GM19438 (cell line): Measurements from ENCODE around the gene HSD17B1.
A peak's percentile ranks its signal among the peaks of the same experiment; 100 is the strongest.
"Not testable (repeated sequence)": the region's sequence is repeated elsewhere in the genome, so short reads cannot be mapped to it uniquely, and the experiment has no call there.

Experiments
- ATAC-seq: cut with Tn5 transposase; IDR thresholded peaks from one replicate; pipeline ENCODE4 v1.9.1; 2021; ENCODE audit warnings: low read depth; ENCODE audit not compliant: unreplicated experiment

Gene HSD17B1

DNA sequence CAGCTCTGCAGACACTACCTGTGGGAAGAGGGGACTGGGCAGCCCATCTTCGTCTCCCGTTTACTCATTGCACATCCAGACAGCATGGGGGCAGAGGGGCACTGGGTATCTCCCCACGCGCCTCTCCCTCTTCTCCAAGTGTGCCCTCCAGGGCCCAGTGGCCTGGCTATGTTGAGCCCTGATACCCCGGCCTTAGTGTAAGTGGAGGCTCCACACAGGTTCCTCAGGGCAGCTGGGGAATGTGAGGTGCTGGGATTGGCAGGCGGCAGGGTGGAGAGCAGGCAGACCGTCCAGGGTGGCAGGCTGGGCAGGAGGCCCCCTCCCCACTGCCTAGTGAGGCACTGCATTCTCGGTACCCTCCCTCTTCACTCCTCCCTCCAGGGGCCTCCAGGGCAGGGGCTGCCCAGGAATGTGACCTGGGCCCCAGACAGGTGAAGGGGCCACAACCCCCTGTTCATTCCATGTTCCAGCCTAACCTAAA lies 29.9 kb upstream of the HSD17B1 start:
- ATAC-seq, result no peak

DNA sequence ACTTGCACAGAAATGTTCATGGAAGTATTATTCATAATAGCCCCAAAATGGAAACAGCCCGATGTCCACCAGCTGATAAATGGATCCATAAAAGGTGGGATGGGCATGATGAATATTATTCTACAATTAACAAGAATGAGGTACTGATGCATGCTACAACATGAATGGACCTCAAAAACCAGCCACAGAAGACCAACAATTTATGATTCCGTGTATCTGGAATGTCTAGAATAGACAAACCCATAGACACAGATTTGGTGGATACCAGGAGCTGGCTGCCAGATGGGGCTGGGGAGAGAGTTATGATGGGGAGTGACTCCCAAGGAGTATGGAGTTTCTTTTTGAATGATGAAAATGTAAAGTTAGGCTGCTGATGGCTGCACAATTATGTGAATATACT lies 27.5 kb upstream of the HSD17B1 start:
- no peak for ATAC-seq

DNA sequence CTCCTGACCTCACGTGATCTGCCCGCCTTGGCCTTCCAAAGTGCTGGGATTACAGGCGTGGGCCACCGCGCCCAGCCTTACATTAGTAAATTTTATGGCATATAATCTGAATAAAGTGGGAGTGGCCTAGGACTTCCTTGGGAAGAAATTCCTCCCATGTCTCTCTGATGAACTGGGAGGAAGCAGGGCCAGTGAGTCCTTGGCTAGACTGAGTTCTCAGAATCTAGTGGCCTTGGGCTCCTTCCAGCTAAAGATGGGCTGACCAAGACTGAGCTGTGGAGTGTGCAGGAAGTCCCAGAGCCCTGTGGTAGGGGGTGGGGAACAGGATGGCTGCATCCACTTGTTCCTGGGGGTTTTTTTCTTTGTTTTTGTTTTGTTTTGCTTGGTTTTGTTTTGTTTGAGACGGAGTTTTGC lies 26.7 kb upstream of the HSD17B1 start:
- ATAC-seq, result no peak

DNA sequence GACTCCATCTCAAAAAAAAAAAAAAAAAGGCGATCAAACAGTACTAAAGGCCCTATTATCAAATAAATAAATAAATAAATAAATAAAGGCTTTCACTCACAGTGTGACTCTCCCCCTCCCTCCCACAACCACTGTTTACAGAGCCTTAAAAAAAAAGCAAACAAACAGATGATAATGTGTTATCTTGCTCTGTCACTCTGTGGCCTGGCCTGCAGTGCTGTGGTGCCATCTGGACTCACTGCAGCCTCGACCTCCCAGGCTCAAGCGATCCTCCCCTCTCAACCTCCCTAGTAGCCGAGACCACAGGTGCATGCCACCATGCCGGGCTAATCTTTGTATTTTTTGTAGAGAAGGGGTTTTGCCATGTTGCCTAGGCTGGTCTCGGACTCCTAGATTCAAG lies 24.8 kb upstream of the HSD17B1 start:
- no peak for ATAC-seq

DNA sequence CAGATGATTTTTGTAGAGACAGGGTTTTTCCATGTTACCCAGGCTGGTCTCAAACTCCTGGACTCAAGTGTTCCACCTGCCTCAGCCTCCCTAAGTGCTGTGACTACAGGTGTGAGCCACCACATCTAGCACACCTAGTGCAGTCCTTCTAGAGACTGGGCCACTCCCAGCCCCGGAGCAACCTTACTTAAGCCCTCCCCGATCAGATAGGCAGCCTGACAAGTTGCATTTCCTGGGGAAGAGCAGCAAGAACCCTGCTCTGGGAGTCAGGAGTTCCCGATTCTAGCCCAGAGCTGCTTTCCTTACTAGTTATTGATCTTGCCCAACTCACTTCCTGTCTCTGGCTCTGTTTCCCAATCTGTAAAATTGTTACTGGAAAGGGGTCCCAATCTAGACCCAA lies 23.7 kb upstream of the HSD17B1 start:
- no peak for ATAC-seq

DNA sequence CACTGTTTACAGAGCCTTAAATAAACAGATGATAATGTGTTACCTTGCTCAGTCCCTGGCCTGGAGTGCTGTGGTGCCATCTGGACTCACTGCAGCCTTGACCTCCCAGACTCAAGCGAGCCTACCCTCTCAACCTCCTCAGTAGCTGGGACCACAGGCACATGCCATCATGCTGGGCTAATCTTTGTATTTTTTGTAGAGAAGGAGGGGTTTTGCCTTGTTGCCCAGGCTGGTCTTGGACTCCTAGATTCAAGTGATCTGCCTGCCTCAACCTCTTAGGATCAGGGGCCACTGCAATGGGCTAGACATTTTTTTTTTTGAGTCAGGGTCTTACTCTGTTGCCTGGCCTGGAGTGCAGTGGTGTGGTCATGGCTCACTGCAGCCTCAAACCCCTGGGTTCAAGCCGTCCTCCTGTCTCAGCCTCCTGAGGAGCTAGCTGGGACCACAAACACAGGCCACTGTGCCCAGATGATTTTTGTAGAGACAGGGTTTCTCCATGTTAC lies 21.7 kb upstream of the HSD17B1 start:
- no peak for ATAC-seq

DNA sequence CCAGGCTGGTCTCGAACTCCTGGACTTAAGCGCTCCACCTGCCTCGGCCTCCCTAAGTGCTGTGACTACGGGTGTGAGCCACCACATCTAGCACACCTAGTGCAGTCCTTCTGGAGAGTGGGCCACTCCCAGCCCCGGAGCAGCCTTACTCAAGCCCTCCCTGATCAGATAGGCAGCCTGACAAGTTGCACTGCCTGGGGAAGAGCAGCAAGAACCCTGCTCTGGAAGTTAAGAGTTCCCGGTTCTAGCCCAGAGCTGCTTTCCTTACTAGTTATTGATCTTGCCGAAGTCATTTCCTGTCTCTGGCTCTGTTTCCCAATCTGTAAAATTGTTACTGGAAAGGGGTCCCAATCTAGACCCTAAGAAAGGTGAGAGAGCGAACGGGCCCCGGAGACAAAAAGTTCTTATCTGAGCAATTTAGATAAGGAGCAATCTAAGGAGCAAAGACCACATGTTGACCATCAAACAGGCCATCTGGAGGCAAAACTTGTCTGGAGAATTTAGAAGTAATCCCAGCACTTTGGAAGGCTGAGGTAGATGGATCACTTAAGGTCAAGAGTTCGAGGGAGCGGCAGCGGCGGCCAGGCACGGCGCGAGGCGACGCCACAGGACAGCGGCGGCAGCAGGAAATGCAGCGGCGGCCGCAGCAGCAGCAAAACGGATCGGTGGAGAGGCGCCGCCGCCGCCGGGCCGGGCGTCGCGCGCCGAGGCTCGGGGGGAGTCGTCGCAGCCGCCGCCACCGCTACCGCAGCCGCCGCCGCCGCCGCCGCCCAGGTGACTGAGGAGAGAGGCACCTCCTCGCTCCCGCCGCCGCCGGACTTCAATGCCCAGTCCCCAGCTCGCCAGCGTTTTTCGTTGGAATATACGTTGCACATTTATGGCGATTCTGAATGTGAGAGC lies 21.0 kb upstream of the HSD17B1 start:
- ATAC-seq, result no peak

DNA sequence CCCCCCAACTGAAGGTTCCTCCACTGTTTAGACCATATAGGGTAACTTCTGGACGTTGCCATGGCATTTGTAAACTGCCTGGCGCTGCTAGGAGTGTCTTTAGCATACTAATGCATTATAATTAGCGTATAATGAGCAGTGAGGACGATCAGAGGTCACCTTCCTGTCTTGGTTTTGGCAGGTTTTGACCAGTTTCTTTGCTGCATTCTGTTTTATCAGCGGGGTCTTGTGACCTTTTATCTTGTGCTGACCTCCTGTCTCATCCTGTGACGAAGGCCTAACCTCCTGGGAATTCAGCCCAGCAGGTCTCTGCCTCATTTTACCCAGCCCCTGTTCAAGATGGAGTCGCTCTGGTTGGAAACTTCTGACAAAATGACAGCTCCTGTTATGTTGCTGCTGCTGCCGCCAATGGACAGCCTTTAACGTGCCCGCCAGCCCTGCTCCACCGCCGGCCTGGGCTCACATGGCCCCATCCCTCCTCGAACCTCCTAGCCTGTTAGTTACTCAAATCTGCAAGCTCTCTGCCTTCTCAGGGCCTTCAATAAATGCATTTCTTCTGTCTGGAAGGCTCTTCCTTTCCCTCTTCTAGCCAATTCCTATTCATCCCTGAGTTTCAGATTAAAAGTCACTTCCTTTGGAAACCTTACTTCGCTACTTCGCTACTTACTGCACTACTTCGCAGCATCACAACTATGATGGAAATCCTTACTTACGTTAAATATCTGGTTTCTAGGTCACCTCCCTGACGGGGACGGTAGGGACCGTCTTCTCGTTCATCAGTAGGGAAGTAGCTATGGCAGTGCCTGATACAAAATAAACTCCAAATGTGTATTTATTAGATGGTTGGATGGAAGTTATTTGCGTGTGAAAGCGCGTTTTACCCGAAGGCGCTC lies 17.3 kb upstream of the HSD17B1 start:
- ATAC-seq, result no peak

DNA sequence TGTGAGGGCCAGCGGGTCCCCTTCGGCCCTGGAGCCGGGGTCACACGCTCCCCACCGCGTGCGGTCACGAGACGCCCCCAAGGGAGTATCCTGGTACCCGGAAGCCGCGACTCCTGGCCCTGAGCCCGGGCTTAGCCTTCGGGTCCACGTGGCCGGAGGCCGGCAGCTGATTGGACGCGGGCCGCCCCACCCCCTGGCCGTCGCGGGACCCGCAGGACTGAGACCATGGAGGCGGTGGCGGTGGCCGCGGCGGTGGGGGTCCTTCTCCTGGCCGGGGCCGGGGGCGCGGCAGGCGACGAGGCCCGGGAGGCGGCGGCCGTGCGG lies 16.7 kb upstream of the HSD17B1 start, which contains the start of gene NAGLU:
Gene NAGLU (plus strand): TSS at position 194 of the 324 bp plus-strand sequence. CDS start 32 bp downstream, at position 226.
- ATAC-seq, result peak; percentile 83

DNA sequence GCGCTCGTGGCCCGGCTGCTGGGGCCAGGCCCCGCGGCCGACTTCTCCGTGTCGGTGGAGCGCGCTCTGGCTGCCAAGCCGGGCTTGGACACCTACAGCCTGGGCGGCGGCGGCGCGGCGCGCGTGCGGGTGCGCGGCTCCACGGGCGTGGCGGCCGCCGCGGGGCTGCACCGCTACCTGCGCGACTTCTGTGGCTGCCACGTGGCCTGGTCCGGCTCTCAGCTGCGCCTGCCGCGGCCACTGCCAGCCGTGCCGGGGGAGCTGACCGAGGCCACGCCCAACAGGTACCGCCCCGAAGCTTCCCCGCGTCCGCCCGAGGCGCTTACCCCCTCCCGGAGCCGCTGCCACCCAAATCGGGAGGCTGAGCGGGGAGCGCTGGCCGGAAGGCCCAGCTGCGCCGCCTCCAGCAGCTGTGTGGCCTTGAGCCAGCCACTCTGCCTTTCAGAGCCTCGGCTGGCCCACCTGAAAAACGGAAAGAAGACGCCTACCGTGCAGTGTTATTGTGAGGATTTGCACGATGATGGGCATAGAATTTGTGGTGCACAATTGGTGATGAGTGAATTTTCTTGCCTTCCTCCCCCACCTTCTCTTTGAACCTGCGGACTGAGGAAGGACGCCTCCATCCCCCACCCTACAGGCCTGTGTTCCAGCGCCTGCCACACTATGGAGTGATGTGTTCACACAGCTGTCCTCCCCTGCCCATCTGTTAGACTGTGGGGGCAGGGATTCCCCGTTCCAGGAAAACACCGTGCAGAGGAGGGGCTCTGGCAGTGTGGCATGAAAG lies 16.2 kb upstream of the HSD17B1 start:
- ATAC-seq, result peak; percentile 60

DNA sequence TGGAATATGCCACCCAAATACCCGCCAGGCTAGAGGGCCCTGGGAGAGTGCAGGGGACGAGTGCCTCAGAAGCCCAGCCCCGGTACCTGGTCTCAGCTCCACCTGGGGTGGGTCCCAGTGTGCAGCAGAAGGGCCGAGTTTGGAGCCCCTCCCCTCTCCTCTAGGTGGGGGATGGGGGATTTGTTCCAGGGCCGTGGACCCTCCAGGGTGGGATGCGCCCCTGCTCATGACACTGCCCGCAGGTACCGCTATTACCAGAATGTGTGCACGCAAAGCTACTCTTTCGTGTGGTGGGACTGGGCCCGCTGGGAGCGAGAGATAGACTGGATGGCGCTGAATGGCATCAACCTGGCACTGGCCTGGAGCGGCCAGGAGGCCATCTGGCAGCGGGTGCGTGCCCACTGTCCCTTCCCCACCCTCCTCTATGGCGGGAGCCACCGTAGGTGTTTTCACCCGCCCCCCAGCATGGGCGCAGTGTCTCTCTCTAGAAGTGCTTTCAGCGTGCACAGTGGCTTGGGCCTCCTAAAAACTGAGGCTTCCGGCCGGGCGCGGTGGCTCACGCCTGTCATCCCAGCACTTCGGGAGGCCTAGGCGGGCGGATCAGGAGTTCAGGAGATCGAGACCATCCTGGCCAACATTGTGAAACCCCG lies 15.4 kb upstream of the HSD17B1 start:
- no peak for ATAC-seq

DNA sequence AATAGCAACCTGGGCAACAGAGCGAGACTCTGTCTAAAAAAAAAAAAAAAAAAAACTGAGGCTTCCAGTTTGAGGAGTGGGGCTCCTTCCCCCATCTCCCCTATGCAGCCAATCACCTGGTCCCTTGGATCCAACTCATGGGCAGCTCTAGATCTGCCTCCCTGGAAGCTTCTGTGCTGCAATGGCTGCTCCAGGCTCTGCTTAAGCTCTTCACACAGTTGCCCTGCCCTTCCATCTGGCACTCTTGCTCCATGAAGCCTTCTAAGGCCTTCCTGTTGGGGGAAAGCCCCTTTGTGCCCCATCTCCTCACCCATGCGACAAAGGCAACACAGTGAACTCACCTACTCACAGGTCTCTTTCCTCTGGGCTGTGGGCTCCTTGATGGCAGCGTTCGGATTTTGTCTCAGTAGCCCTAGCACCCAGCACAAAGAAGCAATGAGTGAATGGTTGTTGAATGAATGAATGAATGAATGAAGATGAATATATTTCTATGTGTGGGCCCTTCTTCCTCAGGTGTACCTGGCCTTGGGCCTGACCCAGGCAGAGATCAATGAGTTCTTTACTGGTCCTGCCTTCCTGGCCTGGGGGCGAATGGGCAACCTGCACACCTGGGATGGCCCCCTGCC lies 14.8 kb upstream of the HSD17B1 start:
- no peak for ATAC-seq

DNA sequence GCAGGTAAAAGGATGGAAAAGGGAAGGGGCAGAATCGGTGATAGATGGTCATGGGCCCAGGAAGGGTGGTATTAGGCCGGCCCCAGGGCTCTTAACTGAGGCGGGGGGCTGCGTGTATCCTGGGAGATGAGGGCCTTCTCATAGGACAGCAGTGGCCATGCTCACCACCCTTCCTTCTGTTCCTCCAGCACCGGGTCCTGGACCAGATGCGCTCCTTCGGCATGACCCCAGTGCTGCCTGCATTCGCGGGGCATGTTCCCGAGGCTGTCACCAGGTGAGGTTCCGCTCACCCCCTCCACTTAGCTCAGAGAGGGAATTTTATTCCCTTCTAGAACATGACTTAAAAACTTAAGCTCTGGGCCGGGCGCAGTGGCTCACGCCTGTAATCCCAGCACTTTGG lies 14.2 kb upstream of the HSD17B1 start:
- ATAC-seq, result no peak

DNA sequence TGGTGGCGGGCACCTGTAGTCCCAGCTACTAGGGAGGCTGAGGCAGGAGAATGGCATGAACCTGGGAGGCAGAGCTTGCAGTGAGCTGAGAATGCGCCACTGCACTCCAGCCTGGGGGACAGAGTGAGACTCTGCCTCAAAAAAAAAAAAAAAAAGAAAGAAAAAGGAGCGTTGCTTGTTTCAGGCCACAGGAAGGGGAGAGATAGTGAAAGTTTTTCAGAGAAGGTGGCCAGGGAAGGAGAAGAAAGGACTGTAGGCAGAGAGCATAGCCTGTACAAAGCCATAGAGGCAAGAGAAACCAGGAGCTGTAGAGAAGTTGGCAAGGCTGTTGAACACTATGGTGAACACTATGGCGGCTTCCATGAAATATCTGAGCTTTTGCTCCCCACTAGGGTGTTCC lies 12.2 kb upstream of the HSD17B1 start:
- not testable (repeated sequence) for ATAC-seq

DNA sequence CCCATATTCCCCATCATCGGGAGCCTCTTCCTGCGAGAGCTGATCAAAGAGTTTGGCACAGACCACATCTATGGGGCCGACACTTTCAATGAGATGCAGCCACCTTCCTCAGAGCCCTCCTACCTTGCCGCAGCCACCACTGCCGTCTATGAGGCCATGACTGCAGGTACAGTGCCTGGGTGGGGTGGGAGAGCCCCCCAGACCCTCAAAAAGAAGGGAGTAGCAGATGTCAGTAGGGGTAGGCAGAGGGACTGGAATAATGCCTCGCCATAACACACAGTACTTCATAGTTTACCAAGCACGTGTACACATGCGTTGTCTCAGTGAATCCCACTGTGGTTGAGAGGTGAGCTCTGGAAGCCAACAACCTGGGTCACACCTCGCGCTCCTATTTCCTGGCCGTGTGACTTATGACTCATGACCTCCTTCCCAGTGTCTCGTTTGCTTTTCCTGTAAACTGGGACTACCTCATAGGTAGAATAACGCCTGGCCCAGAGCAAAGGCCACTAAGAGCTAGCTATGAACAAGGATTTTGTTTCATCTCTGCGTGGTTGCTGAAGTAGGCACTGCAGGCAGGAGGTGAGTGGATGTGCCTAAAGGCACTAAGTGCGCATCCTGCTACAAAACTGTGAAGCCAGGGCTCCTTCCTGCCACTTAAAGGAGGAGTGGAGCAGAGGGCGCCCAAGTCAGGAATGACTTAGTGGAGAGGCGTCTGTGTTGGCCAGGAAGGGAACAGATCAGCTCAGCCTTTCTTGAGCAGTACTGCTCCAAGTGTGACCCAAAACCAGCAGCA lies 11.5 kb upstream of the HSD17B1 start:
- no peak for ATAC-seq

DNA sequence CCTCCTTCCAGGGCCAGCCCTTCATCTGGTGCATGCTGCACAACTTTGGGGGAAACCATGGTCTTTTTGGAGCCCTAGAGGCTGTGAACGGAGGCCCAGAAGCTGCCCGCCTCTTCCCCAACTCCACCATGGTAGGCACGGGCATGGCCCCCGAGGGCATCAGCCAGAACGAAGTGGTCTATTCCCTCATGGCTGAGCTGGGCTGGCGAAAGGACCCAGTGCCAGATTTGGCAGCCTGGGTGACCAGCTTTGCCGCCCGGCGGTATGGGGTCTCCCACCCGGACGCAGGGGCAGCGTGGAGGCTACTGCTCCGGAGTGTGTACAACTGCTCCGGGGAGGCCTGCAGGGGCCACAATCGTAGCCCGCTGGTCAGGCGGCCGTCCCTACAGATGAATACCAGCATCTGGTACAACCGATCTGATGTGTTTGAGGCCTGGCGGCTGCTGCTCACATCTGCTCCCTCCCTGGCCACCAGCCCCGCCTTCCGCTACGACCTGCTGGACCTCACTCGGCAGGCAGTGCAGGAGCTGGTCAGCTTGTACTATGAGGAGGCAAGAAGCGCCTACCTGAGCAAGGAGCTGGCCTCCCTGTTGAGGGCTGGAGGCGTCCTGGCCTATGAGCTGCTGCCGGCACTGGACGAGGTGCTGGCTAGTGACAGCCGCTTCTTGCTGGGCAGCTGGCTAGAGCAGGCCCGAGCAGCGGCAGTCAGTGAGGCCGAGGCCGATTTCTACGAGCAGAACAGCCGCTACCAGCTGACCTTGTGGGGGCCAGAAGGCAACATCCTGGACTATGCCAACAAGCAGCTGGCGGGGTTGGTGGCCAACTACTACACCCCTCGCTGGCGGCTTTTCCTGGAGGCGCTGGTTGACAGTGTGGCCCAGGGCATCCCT lies 9.3 kb upstream of the HSD17B1 start:
- no peak for ATAC-seq

DNA sequence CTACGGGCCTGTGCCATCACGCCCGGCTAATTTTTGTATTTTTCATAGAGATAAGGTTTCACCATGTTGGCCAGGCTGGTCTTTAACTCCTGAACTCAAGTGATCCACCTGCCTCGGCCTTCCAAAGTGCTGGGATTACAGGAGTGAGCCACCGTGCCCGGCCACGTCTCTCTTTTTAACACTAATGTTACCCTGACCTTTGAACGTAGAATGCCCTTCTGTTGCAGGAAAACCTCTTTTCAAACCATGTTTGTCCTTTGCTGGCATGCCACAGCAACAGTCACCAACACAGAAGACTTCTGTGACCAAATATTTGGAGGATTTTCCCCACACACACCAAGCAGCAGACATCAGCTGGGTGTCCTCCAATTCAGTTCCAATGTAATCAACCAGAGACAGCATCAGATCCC lies 7.8 kb upstream of the HSD17B1 start:
- no peak for ATAC-seq
